ENCODE data around the gene UNC79. TPM values are rescaled to one million over a fixed set of nuclear protein-coding genes. Genes with fewer than 3 reads are reported as not detected.

UNC79 gene
- total and polyA plus RNA-seq, 2 experiments from 2014 or later = 0.15 to 0.20 TPM

DNA sequence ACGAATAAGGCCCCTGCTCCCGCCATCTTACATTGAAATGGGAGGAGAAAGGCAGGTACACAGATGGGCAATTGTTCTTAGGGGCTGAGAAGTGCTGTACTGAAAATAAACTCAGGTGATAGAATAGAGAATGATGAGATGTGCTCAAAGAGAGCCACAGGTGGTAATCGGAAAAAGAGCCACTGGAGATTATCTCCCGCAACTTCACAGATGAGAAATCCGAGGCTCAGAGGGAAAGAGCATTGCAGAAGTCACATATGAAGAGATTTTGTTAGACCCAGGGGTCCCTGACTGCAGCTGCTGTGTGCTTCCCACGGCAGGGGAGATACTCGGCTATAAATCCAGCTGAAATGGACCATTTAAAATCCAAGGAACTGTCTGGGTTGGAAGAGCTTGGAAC lies 283.9 kb downstream of the UNC79 start:
- Histone ChIP-seq H3K9me3 (ENCODE audit: low read depth) (no peaks in the 10 kb centered on the region), H3K27ac (no peak overlapping the region), H4K20me1 (ENCODE audit: insufficient read depth, poor library complexity, severe bottlenecking) (no peaks in the 10 kb centered on the region), H2AFZ (no peak overlapping the region), H3K9me2 (replicated peaks; ENCODE audit: insufficient read depth) (no peaks in the 10 kb centered on the region), H3K27me3 (no peaks in the 10 kb centered on the region), H3K4me1 (ENCODE audit: insufficient read depth) (no peaks in the 10 kb centered on the region), H3K4me3 (no peak overlapping the region), H3K4me2 (no peak overlapping the region), H3K79me2 (no peaks in the 10 kb centered on the region), H3K36me3 (replicated peaks; ENCODE audit: insufficient read depth, low read depth) (no peaks in the 10 kb centered on the region)
- TF ChIP-seq EZH2phosphoT487 (IDR thresholded peaks at IDR 0.05; ENCODE audit: low read depth, severe bottlenecking, unreplicated experiment) (no peak), EZH2 (IDR thresholded peaks at IDR 0.05; ENCODE audit: borderline replicate concordance) (no peak)
- TF ChIP-seq, protein P1, sequence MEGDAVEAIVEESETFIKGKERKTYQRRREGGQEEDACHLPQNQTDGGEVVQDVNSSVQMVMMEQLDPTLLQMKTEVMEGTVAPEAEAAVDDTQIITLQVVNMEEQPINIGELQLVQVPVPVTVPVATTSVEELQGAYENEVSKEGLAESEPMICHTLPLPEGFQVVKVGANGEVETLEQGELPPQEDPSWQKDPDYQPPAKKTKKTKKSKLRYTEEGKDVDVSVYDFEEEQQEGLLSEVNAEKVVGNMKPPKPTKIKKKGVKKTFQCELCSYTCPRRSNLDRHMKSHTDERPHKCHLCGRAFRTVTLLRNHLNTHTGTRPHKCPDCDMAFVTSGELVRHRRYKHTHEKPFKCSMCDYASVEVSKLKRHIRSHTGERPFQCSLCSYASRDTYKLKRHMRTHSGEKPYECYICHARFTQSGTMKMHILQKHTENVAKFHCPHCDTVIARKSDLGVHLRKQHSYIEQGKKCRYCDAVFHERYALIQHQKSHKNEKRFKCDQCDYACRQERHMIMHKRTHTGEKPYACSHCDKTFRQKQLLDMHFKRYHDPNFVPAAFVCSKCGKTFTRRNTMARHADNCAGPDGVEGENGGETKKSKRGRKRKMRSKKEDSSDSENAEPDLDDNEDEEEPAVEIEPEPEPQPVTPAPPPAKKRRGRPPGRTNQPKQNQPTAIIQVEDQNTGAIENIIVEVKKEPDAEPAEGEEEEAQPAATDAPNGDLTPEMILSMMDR (IDR thresholded peaks at IDR 0.05; ENCODE audit: poor library complexity) = no peak
- WGBS (ENCODE audit: low lambda C conversion rate, missing lambda C conversion rate) = 80% methylated on average over 7 of the region's 7 CpGs
- no peak for DNase-seq (ENCODE audit: low spot score)

DNA sequence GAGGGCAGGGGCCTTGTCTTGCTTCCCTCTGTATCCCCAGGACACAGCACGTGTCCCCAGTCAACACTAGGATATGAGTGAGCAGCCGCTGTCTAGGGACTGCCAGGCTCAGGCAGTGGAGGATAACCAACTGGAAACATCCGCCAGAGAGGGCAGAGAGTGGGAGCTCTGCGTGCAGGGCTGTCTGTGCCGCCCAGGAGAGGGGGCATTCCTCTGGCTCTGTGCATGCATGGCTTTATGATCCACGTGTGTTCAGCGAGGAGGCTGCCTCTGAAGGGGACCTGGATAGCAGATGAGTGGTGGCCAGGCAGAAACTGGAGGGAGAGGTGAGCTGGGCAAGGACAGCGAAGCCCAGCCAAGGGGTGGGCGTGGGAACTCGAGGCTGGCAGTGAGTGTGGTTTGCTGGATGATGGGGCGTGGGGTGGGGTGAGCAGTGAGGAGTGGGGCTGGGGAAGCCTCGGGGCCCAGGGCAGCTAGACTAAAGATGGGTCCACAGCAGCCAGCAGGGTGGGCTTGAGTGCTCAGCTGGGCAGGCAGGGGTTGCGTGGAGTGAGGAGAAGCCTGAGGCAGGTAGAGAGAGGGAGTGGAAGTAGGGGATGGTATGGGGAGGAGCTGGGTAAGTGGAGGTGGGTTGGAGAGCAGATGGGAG lies 284.7 kb downstream of the UNC79 start:
- H3K27me3 ChIP-seq = no peaks in the 10 kb centered on the region
- no peaks in the 10 kb centered on the region for H3K79me2 ChIP-seq
- H2AFZ ChIP-seq = no peak overlapping the region
- no peak overlapping the region for H3K27ac ChIP-seq
- no peak for TF ChIP-seq EZH2phosphoT487 (IDR thresholded peaks at IDR 0.05; ENCODE audit: low read depth, severe bottlenecking, unreplicated experiment)
- TF ChIP-seq, protein P1 (IDR thresholded peaks at IDR 0.05; ENCODE audit: poor library complexity) = no peak
- TF ChIP-seq EZH2 (IDR thresholded peaks at IDR 0.05; ENCODE audit: borderline replicate concordance) = no peak
- H3K9me3 ChIP-seq (ENCODE audit: low read depth) = no peaks in the 10 kb centered on the region
- no peak for DNase-seq (ENCODE audit: low spot score)
- no peaks in the 10 kb centered on the region for H3K36me3 ChIP-seq (replicated peaks; ENCODE audit: insufficient read depth, low read depth)
- 91% methylated on average over 11 of the region's 13 CpGs for WGBS (ENCODE audit: low lambda C conversion rate, missing lambda C conversion rate)
- H3K4me1 ChIP-seq (ENCODE audit: insufficient read depth) = no peaks in the 10 kb centered on the region
- H3K4me2 ChIP-seq = no peak overlapping the region
- no peaks in the 10 kb centered on the region for H4K20me1 ChIP-seq (ENCODE audit: insufficient read depth, poor library complexity, severe bottlenecking)
- H3K4me3 ChIP-seq = no peak overlapping the region
- H3K9me2 ChIP-seq (replicated peaks; ENCODE audit: insufficient read depth) = no peaks in the 10 kb centered on the region

DNA sequence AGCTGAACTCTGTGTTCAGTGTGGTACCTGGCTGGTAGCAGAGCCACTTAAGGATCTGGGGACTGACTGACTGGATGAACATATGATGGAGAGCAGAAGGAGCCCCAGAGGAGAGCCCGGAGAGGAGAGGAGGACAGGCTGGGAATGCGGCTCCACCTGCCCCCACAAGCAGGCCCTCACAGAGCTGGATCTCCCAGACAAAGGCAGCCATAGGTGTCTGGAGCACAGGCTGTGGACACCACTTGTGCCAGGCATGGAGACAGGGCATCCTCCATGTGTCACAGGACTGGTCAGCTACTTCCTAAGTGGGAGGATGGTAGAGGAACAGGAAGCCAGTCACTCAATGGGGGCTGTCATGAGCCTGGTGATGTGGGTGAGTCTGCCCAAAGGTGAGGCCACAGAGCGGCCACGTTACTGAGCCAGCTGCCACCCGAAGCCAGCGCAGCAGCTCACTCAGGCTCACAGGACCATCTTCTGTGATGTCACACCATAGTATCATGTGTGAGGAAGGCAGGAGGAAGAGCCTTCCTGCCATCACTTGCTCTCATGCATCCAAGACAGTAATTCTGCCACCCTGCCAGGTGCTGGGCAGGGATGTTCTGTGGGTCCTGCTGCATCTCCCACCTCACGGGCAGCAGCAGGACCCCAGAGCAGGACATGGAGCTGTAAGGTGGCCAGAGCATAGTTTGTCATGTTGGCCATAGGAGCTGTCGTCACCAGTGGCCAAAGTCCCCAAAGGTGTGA lies 285.4 kb downstream of the UNC79 start:
- Histone ChIP-seq H3K36me3 (replicated peaks; ENCODE audit: insufficient read depth, low read depth) (no peaks in the 10 kb centered on the region), H2AFZ (no peak overlapping the region), H3K9me3 (ENCODE audit: low read depth) (no peaks in the 10 kb centered on the region), H4K20me1 (ENCODE audit: insufficient read depth, poor library complexity, severe bottlenecking) (no peaks in the 10 kb centered on the region), H3K4me2 (no peak overlapping the region), H3K9me2 (replicated peaks; ENCODE audit: insufficient read depth) (no peaks in the 10 kb centered on the region), H3K4me3 (no peak overlapping the region), H3K79me2 (no peaks in the 10 kb centered on the region), H3K4me1 (ENCODE audit: insufficient read depth) (no peaks in the 10 kb centered on the region), H3K27ac (no peak overlapping the region), H3K27me3 (no peaks in the 10 kb centered on the region)
- TF ChIP-seq, protein P1 (IDR thresholded peaks at IDR 0.05; ENCODE audit: poor library complexity) = no peak
- TF ChIP-seq EZH2 (IDR thresholded peaks at IDR 0.05; ENCODE audit: borderline replicate concordance) = no peak
- TF ChIP-seq EZH2phosphoT487 (IDR thresholded peaks at IDR 0.05; ENCODE audit: low read depth, severe bottlenecking, unreplicated experiment) = no peak
- WGBS (ENCODE audit: low lambda C conversion rate, missing lambda C conversion rate) = 87% methylated on average over 8 of the region's 8 CpGs
- no peak for DNase-seq (ENCODE audit: low spot score)
